ENCODE data around the gene MAP2K5.

MAP2K5 gene

DNA sequence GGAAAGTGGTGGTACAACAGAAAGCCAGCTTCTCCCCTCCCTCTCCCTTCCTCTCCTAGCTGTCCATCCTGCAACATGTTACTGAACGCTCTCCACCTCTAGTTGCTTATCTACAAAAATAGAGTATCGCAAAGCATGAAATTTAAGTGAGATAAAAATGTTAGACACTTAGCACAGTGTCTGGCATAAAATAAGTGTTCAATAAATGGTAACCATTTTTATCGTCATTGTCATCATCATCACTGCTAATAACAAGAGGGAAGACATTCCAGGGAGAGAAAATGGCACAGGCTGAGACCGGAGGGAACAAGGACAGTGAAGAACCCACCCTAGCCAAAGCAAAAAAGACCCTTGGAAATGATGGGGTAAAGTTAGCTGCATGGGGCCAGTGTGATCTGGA, 244.1 kb downstream of the MAP2K5 start:
- no peak for DNase-seq (ENCODE audit: low read depth, low spot score)
- in situ Hi-C loops (cut with HindIII; ENCODE audit: low sequenced_read_pairs) = no loop called here
- TF ChIP-seq, protein P1, sequence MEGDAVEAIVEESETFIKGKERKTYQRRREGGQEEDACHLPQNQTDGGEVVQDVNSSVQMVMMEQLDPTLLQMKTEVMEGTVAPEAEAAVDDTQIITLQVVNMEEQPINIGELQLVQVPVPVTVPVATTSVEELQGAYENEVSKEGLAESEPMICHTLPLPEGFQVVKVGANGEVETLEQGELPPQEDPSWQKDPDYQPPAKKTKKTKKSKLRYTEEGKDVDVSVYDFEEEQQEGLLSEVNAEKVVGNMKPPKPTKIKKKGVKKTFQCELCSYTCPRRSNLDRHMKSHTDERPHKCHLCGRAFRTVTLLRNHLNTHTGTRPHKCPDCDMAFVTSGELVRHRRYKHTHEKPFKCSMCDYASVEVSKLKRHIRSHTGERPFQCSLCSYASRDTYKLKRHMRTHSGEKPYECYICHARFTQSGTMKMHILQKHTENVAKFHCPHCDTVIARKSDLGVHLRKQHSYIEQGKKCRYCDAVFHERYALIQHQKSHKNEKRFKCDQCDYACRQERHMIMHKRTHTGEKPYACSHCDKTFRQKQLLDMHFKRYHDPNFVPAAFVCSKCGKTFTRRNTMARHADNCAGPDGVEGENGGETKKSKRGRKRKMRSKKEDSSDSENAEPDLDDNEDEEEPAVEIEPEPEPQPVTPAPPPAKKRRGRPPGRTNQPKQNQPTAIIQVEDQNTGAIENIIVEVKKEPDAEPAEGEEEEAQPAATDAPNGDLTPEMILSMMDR (IDR thresholded peaks at IDR 0.05; ENCODE audit: low read depth, low read length) = no peak

DNA sequence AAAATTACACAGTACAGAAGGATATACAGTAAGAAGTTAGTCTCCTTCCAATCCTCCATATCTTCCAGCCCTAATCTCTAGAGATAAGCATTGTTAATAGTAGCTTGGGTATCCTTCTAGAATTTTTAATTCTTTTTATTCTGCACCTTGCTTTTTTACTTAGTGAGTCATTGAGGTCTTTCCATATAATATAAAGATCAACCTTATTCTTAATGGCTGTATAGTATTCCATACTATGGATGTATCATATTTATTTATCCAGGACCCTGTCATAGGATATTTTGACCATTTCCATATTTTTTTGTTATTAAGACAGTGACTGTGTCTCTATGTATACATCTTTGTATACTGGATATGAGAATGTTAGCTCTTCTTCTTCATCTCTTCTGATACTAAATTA, 246.5 kb downstream of the MAP2K5 start:
- no peak for DNase-seq (ENCODE audit: low read depth, low spot score)
- in situ Hi-C loops (cut with HindIII; ENCODE audit: low sequenced_read_pairs) = no loop called here
- no peak overlapping the region for H3K4me3 ChIP-seq (ENCODE audit: low read depth, low read length)
- TF ChIP-seq, protein P1 (IDR thresholded peaks at IDR 0.05; ENCODE audit: low read depth, low read length) = no peak

More for the DNA sequence above, 244.1 kb downstream of the MAP2K5 start:
- no peak overlapping the region for H3K4me3 ChIP-seq (ENCODE audit: low read depth, low read length)

DNA sequence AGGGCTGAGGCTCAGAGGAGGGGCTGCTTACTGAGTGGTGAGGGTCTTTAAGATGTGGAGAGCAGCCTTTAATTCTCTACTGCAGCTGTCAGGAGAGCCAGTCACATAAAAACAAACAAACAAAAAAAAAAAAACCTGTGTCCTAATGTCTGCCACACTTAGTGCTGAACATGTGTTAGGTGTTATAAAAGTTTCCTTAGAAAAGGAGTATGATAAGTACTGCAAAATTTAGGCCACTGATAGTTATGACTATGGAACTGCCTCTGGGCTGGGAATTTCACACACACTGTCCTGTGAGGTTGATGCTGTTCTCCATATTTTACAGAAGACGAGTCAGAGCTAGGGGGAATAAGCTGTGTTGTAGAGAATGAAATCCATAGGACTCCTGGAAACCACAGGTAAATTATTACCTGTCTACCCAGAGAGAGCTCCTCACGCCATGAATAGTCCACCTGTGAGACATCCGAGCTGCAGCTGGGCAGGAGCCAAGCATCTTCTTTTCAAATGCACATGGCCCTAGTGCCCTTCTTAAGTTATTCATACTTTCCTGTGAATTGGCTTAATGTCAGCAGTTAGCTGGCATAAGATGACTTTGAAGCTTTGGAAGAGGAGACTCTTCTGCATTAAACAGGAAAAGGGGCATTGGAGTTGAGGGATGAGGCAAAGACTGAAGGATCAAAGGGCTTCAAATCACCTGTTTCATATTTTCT, 248.3 kb downstream of the MAP2K5 start:
- in situ Hi-C loops (cut with HindIII; ENCODE audit: low sequenced_read_pairs) = no loop called here
- DNase-seq (ENCODE audit: low read depth, low spot score) = no peak
- TF ChIP-seq, protein P1 (IDR thresholded peaks at IDR 0.05; ENCODE audit: low read depth, low read length) = no peak
- no peak overlapping the region for H3K4me3 ChIP-seq (ENCODE audit: low read depth, low read length)

DNA sequence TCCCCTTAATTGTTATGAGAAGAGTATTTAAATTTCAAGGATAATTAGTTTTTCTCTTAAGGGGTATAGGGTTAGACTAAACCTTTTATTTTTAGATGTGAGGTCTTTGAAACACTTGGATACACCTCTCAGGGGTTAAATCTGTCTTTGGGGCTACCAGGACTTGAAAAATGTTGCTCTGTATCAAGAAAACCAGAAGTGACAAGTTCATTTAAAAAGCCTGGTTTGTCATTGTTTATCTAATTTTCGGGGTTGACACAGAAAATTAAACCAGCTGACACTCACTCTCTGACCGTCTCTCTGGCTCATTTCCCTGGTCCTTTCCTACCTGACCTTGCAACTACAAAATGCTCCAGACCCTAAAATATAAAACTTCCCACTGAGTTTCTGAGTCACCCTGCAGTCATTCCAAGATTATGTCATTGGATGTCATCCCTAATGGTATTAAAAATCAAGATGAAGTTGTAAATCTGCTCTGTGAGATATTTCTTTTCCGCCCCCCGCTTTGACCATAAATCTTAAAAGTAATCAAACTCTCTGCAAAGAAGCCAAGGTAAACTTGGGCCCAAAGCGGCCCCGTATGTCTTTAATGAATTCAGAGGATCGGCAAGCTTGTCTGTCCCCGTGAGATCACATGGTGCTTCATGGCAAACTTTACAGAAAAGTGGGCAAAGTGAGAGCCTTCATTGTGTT, 249.9 kb downstream of the MAP2K5 start:
- no peak overlapping the region for H3K4me3 ChIP-seq (ENCODE audit: low read depth, low read length)
- no peak for DNase-seq (ENCODE audit: low read depth, low spot score)
- TF ChIP-seq, protein P1 (IDR thresholded peaks at IDR 0.05; ENCODE audit: low read depth, low read length) = no peak
- in situ Hi-C loops (cut with HindIII; ENCODE audit: low sequenced_read_pairs) = no loop called here

- in situ Hi-C loops (cut with HindIII; ENCODE audit: low sequenced_read_pairs) = no loop called here
- DNase-seq (ENCODE audit: low read depth, low spot score) = no peak
- no peak overlapping the region for H3K4me3 ChIP-seq (ENCODE audit: low read depth, low read length)
- TF ChIP-seq, protein P1 (IDR thresholded peaks at IDR 0.05; ENCODE audit: low read depth, low read length) = no peak
These were observed 252.5 kb downstream of the MAP2K5 start for GRCh38 chr15:67794832-67795574.

- TF ChIP-seq, protein P1 (IDR thresholded peaks at IDR 0.05; ENCODE audit: low read depth, low read length) = no peak
- in situ Hi-C loops (cut with HindIII; ENCODE audit: low sequenced_read_pairs) = no loop called here
- DNase-seq (ENCODE audit: low read depth, low spot score) = no peak
- H3K4me3 ChIP-seq (ENCODE audit: low read depth, low read length) = no peak overlapping the region
These were observed 254.0 kb downstream of the MAP2K5 start for GRCh38 chr15:67796196-67797127.
